Liver (tissue), 9 donors: ENCODE results near the gene TMED9. TPM values are rescaled to one million over a fixed set of nuclear protein-coding genes. Genes with fewer than 3 reads are reported as not detected.

ENCODE experiments used
- DNase-seq: peaks from one replicate; pipeline ENCODE4 v3.0.0-alpha.2; 2017; ENCODE audit warnings: low spot score
- H3K27ac ChIP-seq, 2 donors: one replicate each; pipeline ENCODE4 v1.7.0; 2013; ENCODE audit warnings: inconsistent platforms in 2 of 2, low read length in 2 of 2, control low read depth in 1 of 2, low read depth in 1 of 2, mild to moderate bottlenecking in 1 of 2
- H3K27me3 ChIP-seq, 4 donors: one replicate each; pipeline versions ENCODE4 v1.6.1 to v1.7.0; 2013; ENCODE audit warnings: low read length in 3 of 4, inconsistent platforms in 1 of 4, mild to moderate bottlenecking in 1 of 4, moderate library complexity in 1 of 4; ENCODE audit not compliant: control insufficient read depth in 4 of 4, insufficient read depth in 4 of 4
- H3K36me3 ChIP-seq, 4 donors: one replicate each; pipeline versions ENCODE4 v1.6.1 to v1.7.0; 2013; ENCODE audit warnings: low read length in 3 of 4, mild to moderate bottlenecking in 3 of 4, low read depth in 1 of 4, moderate library complexity in 1 of 4; ENCODE audit not compliant: control insufficient read depth in 4 of 4, insufficient read depth in 3 of 4
- H3K4me1 ChIP-seq, 4 donors: one replicate each; pipeline versions ENCODE4 v1.6.1 to v1.7.0; 2013; ENCODE audit warnings: low read length in 3 of 4, mild to moderate bottlenecking in 3 of 4, moderate library complexity in 1 of 4; ENCODE audit not compliant: control insufficient read depth in 4 of 4, insufficient read depth in 4 of 4
- H3K4me3 ChIP-seq, 3 donors: one replicate each; pipeline versions ENCODE4 v1.6.1 to v1.7.0; 2013; ENCODE audit warnings: low read length in 3 of 3, control low read depth in 1 of 3, low read depth in 1 of 3, mild to moderate bottlenecking in 1 of 3
- H3K9ac ChIP-seq, 2 donors: one replicate each; pipeline ENCODE4 v1.7.0; 2013; ENCODE audit warnings: low read length in 2 of 2, mild to moderate bottlenecking in 2 of 2, moderate library complexity in 2 of 2, control low read depth in 1 of 2, low read depth in 1 of 2
- H3K9me3 ChIP-seq, 4 donors: one replicate each; pipeline versions ENCODE4 v1.6.1 to v1.7.0; 2013; ENCODE audit warnings: low read length in 3 of 4; ENCODE audit not compliant: control insufficient read depth in 4 of 4
- ATF3 ChIP-seq: IDR thresholded peaks from 2 replicates; pipeline ENCODE4 v1.6.1; 2016; ENCODE audit warnings: antibody characterized with exemption
- EGR1 ChIP-seq, 2 donors: IDR thresholded peaks; 2 replicates each; pipeline ENCODE4 v1.6.1; 2016 to 2018; ENCODE audit warnings: antibody characterized with exemption in 2 of 2, low read depth in 2 of 2
- FOXA1 ChIP-seq: IDR thresholded peaks from 2 replicates; pipeline ENCODE4 v1.6.1; 2016; ENCODE audit warnings: antibody characterized with exemption
- FOXA2 ChIP-seq: IDR thresholded peaks from 2 replicates; pipeline ENCODE4 v1.6.1; 2016; ENCODE audit warnings: antibody characterized with exemption
- GABPA ChIP-seq, 2 donors: IDR thresholded peaks in 1 of 2; conservative IDR thresholded peaks in 1 of 2; 2 replicates each; pipeline ENCODE4 v1.6.1; 2016; ENCODE audit warnings: antibody characterized with exemption in 2 of 2, mild to moderate bottlenecking in 1 of 2, moderate library complexity in 1 of 2
- HNF4A ChIP-seq, 2 donors: conservative IDR thresholded peaks; 2 replicates each; pipeline ENCODE4 v1.6.1; 2016; ENCODE audit warnings: antibody characterized with exemption in 2 of 2, mild to moderate bottlenecking in 2 of 2
- HNF4G ChIP-seq: IDR thresholded peaks from 2 replicates; pipeline ENCODE4 v1.6.1; 2016; ENCODE audit warnings: antibody characterized with exemption
- JUND ChIP-seq, 2 donors: IDR thresholded peaks; 2 replicates each; pipeline ENCODE4 v1.6.1; 2016; ENCODE audit warnings: antibody characterized with exemption in 2 of 2
- MAX ChIP-seq: IDR thresholded peaks from 2 replicates; pipeline ENCODE4 v1.6.1; 2016; ENCODE audit warnings: antibody characterized with exemption
- NR2F2 ChIP-seq: IDR thresholded peaks from 2 replicates; pipeline ENCODE4 v1.6.1; 2016; ENCODE audit warnings: antibody characterized with exemption
- RAD21 ChIP-seq, 2 donors: IDR thresholded peaks; 2 replicates each; pipeline ENCODE4 v1.6.1; 2016; ENCODE audit warnings: antibody characterized with exemption in 2 of 2, mild to moderate bottlenecking in 2 of 2
- RXRA ChIP-seq, 2 donors: IDR thresholded peaks; 2 replicates each; pipeline ENCODE4 v1.6.1; 2017 to 2018; ENCODE audit warnings: antibody characterized with exemption in 2 of 2, mild to moderate bottlenecking in 1 of 2
- TAF1 ChIP-seq: conservative IDR thresholded peaks from 2 replicates; pipeline ENCODE4 v1.6.1; 2016; ENCODE audit warnings: antibody characterized with exemption, mild to moderate bottlenecking
- YY1 ChIP-seq: IDR thresholded peaks from 2 replicates; pipeline ENCODE4 v1.6.1; 2016; ENCODE audit warnings: antibody characterized with exemption, mild to moderate bottlenecking
- WGBS: extraction: QIAGEN DNeasy Blood & Tissue Kit; methylation state at CpG from one replicate; pipeline ENCODE4 v1.1.7; 2013; 5-methylcytosine and 5-hydroxymethylcytosine counted together
- polyA plus RNA-seq, 2 donors: library from polyadenylated mRNA; stranded (reverse) in 1 of 2; unstranded in 1 of 2; fragments of 200-250 nt in 1 of 2; fragments of >200 nt in 1 of 2; fragmentation: Nextera tagmentation in 1 of 2; extraction: Ambion mirVana in 1 of 2; gene quantifications; one replicate each; pipeline versions ENCODE4 v1.2.1 to v1.2.3, GENCODE V29; 2013 to 2015
- total RNA-seq, 2 donors: library from RNA; depleted of rRNA; stranded (reverse); fragments of >200 nt; gene quantifications; one replicate each; pipeline ENCODE4 v1.2.3, GENCODE V29; 2014
- TF ChIP-seq, protein P1 (sequence below): IDR thresholded peaks from 2 replicates; pipeline ENCODE4 v1.6.1; 2016; ENCODE audit warnings: antibody characterized with exemption
- TF ChIP-seq, protein P2 (sequence below): fragments of 150-350 bp; IDR thresholded peaks from 2 replicates; pipeline ENCODE4 v1.5.1; 2017; ENCODE audit warnings: improper control_type of control experiment, low read depth, low read length; ENCODE audit not compliant: missing input control
- TF ChIP-seq, protein P3 (sequence below): IDR thresholded peaks from 2 replicates; pipeline ENCODE4 v1.6.1; 2016; ENCODE audit warnings: antibody characterized with exemption, mild to moderate bottlenecking
- donor health status: healthy.
- donor health status: healthy.
- donor health status: healthy.
- donor health status: healthy.
- donor health status: healthy.

TMED9 gene
- total and polyA plus RNA-seq, 4 donors = 66.7 to 234 (median 106) TPM

DNA sequence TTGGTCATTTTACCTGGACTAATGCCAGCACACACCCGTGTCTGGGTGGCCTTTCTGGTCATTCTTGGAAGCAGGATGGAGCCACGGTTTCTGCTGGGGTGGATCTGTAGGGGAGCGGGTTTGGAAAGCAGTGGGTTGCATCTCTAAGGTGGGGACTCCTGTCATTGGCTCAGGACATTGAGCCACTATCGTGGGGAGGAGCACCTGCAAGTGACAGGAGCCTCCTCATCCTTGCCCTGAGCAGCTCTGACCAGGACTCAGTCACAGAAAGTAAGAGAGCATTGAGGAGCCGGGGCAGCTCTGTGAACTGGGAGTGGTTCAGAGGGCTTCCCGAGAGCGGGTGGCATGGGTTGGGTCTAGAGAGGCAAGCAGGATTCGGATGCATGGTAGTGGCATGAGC, 11.6 kb downstream of the TMED9 start:
- H3K36me3 ChIP-seq = peaks cover 0 to 7% (median 0%) of the 10 kb centered on the region in 4 donors
- WGBS = 81% methylated on average over 8 of the region's 8 CpGs
- no peak overlapping the region for H3K4me3 ChIP-seq
- TF ChIP-seq EGR1 (IDR thresholded peaks at IDR 0.05; ENCODE audit: low read depth in 2 of 2) = no peak
- TF ChIP-seq FOXA2 = no peak
- no peak for TF ChIP-seq FOXA1
- TF ChIP-seq, protein P1, sequence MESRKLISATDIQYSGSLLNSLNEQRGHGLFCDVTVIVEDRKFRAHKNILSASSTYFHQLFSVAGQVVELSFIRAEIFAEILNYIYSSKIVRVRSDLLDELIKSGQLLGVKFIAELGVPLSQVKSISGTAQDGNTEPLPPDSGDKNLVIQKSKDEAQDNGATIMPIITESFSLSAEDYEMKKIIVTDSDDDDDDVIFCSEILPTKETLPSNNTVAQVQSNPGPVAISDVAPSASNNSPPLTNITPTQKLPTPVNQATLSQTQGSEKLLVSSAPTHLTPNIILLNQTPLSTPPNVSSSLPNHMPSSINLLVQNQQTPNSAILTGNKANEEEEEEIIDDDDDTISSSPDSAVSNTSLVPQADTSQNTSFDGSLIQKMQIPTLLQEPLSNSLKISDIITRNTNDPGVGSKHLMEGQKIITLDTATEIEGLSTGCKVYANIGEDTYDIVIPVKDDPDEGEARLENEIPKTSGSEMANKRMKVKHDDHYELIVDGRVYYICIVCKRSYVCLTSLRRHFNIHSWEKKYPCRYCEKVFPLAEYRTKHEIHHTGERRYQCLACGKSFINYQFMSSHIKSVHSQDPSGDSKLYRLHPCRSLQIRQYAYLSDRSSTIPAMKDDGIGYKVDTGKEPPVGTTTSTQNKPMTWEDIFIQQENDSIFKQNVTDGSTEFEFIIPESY = no peak
- TF ChIP-seq NR2F2 = no peak
- TF ChIP-seq, protein P2, sequence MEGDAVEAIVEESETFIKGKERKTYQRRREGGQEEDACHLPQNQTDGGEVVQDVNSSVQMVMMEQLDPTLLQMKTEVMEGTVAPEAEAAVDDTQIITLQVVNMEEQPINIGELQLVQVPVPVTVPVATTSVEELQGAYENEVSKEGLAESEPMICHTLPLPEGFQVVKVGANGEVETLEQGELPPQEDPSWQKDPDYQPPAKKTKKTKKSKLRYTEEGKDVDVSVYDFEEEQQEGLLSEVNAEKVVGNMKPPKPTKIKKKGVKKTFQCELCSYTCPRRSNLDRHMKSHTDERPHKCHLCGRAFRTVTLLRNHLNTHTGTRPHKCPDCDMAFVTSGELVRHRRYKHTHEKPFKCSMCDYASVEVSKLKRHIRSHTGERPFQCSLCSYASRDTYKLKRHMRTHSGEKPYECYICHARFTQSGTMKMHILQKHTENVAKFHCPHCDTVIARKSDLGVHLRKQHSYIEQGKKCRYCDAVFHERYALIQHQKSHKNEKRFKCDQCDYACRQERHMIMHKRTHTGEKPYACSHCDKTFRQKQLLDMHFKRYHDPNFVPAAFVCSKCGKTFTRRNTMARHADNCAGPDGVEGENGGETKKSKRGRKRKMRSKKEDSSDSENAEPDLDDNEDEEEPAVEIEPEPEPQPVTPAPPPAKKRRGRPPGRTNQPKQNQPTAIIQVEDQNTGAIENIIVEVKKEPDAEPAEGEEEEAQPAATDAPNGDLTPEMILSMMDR = no peak
- TF ChIP-seq HNF4A (conservative IDR thresholded peaks at IDR 0.05) = no peak
- TF ChIP-seq JUND (IDR thresholded peaks at IDR 0.05) = no peak
- TF ChIP-seq YY1 = no peak
- TF ChIP-seq, protein P3, sequence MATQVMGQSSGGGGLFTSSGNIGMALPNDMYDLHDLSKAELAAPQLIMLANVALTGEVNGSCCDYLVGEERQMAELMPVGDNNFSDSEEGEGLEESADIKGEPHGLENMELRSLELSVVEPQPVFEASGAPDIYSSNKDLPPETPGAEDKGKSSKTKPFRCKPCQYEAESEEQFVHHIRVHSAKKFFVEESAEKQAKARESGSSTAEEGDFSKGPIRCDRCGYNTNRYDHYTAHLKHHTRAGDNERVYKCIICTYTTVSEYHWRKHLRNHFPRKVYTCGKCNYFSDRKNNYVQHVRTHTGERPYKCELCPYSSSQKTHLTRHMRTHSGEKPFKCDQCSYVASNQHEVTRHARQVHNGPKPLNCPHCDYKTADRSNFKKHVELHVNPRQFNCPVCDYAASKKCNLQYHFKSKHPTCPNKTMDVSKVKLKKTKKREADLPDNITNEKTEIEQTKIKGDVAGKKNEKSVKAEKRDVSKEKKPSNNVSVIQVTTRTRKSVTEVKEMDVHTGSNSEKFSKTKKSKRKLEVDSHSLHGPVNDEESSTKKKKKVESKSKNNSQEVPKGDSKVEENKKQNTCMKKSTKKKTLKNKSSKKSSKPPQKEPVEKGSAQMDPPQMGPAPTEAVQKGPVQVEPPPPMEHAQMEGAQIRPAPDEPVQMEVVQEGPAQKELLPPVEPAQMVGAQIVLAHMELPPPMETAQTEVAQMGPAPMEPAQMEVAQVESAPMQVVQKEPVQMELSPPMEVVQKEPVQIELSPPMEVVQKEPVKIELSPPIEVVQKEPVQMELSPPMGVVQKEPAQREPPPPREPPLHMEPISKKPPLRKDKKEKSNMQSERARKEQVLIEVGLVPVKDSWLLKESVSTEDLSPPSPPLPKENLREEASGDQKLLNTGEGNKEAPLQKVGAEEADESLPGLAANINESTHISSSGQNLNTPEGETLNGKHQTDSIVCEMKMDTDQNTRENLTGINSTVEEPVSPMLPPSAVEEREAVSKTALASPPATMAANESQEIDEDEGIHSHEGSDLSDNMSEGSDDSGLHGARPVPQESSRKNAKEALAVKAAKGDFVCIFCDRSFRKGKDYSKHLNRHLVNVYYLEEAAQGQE = no peak
- no peak for TF ChIP-seq MAX
- no peak for TF ChIP-seq HNF4G
- TF ChIP-seq RXRA (IDR thresholded peaks at IDR 0.05) = no peak
- TF ChIP-seq TAF1 = no peak
- TF ChIP-seq RAD21 (IDR thresholded peaks at IDR 0.05) = no peak
- TF ChIP-seq ATF3 = no peak
- no peak for TF ChIP-seq GABPA (IDR thresholded peaks at IDR 0.05 in 1 of 2, conservative IDR thresholded peaks at IDR 0.05 in 1 of 2)
- H3K4me1 ChIP-seq = peaks cover 0 to 20% (median 14%) of the 10 kb centered on the region in 4 donors
- no peaks in the 10 kb centered on the region for H3K27me3 ChIP-seq
- H3K27ac ChIP-seq = no peak overlapping the region
- DNase-seq = no peak
- no peak overlapping the region for H3K9ac ChIP-seq
- no peaks in the 10 kb centered on the region for H3K9me3 ChIP-seq
